IMR-90 (cell line): ENCODE results near the gene AMD1. TPM values are rescaled to one million over a fixed set of nuclear protein-coding genes. Genes with fewer than 3 reads are reported as not detected.

Experiments used
- ATAC-seq: fragments of 200-7000 bp; cut with Tn5 transposase; 2 replicates; pipeline ENCODE4 v1.9.1; 2020; ENCODE audit warnings: low read depth, mild to moderate bottlenecking, moderate library complexity
- BruUV-seq: library from RNA; stranded (reverse); fragments of 400-500 nt; replicated peaks from 2 replicates; lab custom pipeline; 2021; lab: Mats Ljungman, UMichigan
- CTCF ChIA-PET: fragments of 300-600 bp; formaldehyde crosslinking; extraction: SDS; loops from one replicate; lab custom pipeline; 2021; ENCODE audit warnings: antibody characterized with exemption; lab: Yijun Ruan, JAX
- POLR2A ChIA-PET: fragments of 300-600 bp; sonication (Branson Sonifier 250); formaldehyde crosslinking; loops from one replicate; lab custom pipeline; 2022; ENCODE audit warnings: antibody characterized with exemption; ENCODE audit not compliant: unreplicated experiment; lab: Charles Lee
- DNase-seq: peaks from one replicate; pipeline ENCODE4 v3.0.0; 2013
- H2AFZ ChIP-seq: replicated peaks from 2 replicates; pipeline ENCODE3; 2013; ENCODE audit warnings: low read length, mild to moderate bottlenecking; ENCODE audit not compliant: poor library complexity
- H2AK5ac ChIP-seq: 2 replicates; pipeline ENCODE4 v1.6.1; 2013; ENCODE audit warnings: low read depth, low read length, inconsistent platforms
- H2AK9ac ChIP-seq: replicated peaks from 2 replicates; pipeline ENCODE3; 2013; ENCODE audit warnings: mild to moderate bottlenecking, low read depth, low read length, moderate library complexity; ENCODE audit not compliant: poor library complexity
- H2BK120ac ChIP-seq: 2 replicates; pipeline ENCODE4 v1.6.1; 2013; ENCODE audit warnings: low read depth, low read length, inconsistent platforms
- H2BK15ac ChIP-seq: 3 replicates; pipeline ENCODE4 v1.6.1; 2013; ENCODE audit warnings: low read depth, low read length, inconsistent platforms
- H2BK20ac ChIP-seq: 2 replicates; pipeline ENCODE4 v1.6.1; 2013; ENCODE audit warnings: low read depth, mild to moderate bottlenecking, inconsistent platforms, low read length, moderate library complexity
- H2BK5ac ChIP-seq: 2 replicates; pipeline ENCODE4 v1.6.1; 2013; ENCODE audit warnings: mild to moderate bottlenecking, low read depth, low read length, inconsistent platforms; ENCODE audit not compliant: poor library complexity, severe bottlenecking
- H3K14ac ChIP-seq: replicated peaks from 2 replicates; pipeline ENCODE4 v1.6.1; 2013; ENCODE audit warnings: low read depth, low read length, inconsistent platforms
- H3K18ac ChIP-seq: 2 replicates; pipeline ENCODE4 v1.6.1; 2013; ENCODE audit warnings: low read depth, low read length, control low read depth
- H3K23ac ChIP-seq: 2 replicates; pipeline ENCODE4 v1.6.1; 2013; ENCODE audit warnings: low read depth, low read length, inconsistent platforms
- H3K27ac ChIP-seq: 2 replicates; pipeline ENCODE4 v1.5.1; 2013; ENCODE audit warnings: mild to moderate bottlenecking, control low read depth, low read length; ENCODE audit not compliant: insufficient read depth
- H3K27me3 ChIP-seq: 2 replicates; pipeline ENCODE4 v1.6.1; 2013; ENCODE audit warnings: low read length; ENCODE audit not compliant: control insufficient read depth, insufficient read depth
- H3K36me3 ChIP-seq: 2 replicates; pipeline ENCODE4 v1.6.1; 2013; ENCODE audit warnings: low read length, mixed read lengths; ENCODE audit not compliant: control insufficient read depth, insufficient read depth
- H3K4ac ChIP-seq: 2 replicates; pipeline ENCODE4 v1.6.1; 2013; ENCODE audit warnings: low read depth, low read length, inconsistent platforms
- H3K4me1 ChIP-seq: 2 replicates; pipeline ENCODE4 v1.6.1; 2013; ENCODE audit warnings: low read length, mixed read lengths; ENCODE audit not compliant: control insufficient read depth, insufficient read depth
- H3K4me2 ChIP-seq: 2 replicates; pipeline ENCODE4 v1.6.1; 2013; ENCODE audit warnings: low read depth, mild to moderate bottlenecking, control low read depth, low read length, moderate library complexity
- H3K4me3 ChIP-seq: 2 replicates; pipeline ENCODE4 v1.5.1; 2013; ENCODE audit warnings: low read depth, mild to moderate bottlenecking, control low read depth, low read length, moderate library complexity; ENCODE audit not compliant: insufficient read depth
- H3K56ac ChIP-seq: 2 replicates; pipeline ENCODE4 v1.6.1; 2013; ENCODE audit warnings: low read length, inconsistent platforms; ENCODE audit not compliant: insufficient read depth; ENCODE audit errors: extremely low read depth
- H3K79me1 ChIP-seq, 2 experiments: 2 replicates each; pipeline ENCODE4 v1.6.1; 2013; ENCODE audit warnings: low read length in 2 of 2, inconsistent platforms in 1 of 2, low read depth in 1 of 2
- H3K9ac ChIP-seq: 2 replicates; pipeline ENCODE4 v1.6.1; 2013; ENCODE audit warnings: low read depth, low read length, control low read depth
- H3K9me1 ChIP-seq: 2 replicates; pipeline ENCODE4 v1.6.1; 2013; ENCODE audit warnings: low read length, inconsistent platforms; ENCODE audit not compliant: insufficient read depth
- H3K9me3 ChIP-seq: 2 replicates; pipeline ENCODE4 v1.6.1; 2013; ENCODE audit warnings: low read length; ENCODE audit not compliant: control insufficient read depth, insufficient read depth
- H4K20me1 ChIP-seq: 2 replicates; pipeline ENCODE4 v1.6.1; 2013; ENCODE audit warnings: low read length, inconsistent platforms; ENCODE audit not compliant: insufficient read depth
- H4K5ac ChIP-seq: 2 replicates; pipeline ENCODE4 v1.6.1; 2013; ENCODE audit warnings: mild to moderate bottlenecking, low read depth, low read length, control low read depth
- H4K8ac ChIP-seq, 2 experiments: 2 replicates each; pipeline ENCODE4 v1.6.1; 2013; ENCODE audit warnings: low read depth in 2 of 2, low read length in 2 of 2, control low read depth in 1 of 2, inconsistent platforms in 1 of 2
- H4K91ac ChIP-seq: 2 replicates; pipeline ENCODE4 v1.6.1; 2013; ENCODE audit warnings: low read depth, low read length, inconsistent platforms; ENCODE audit not compliant: insufficient read depth
- BHLHE40 ChIP-seq: fragments of 150-350 bp; IDR thresholded peaks from 2 replicates; pipeline ENCODE4 v1.6.1; 2016; ENCODE audit warnings: mild to moderate bottlenecking, low read depth, low read length
- CEBPB ChIP-seq: IDR thresholded peaks from 2 replicates; pipeline ENCODE4 v1.6.1; 2012; ENCODE audit warnings: low read depth, low read length, improper control_type of control experiment
- CHD1 ChIP-seq: IDR thresholded peaks from 2 replicates; pipeline ENCODE4 v1.6.1; 2012; ENCODE audit warnings: low read depth, low read length, improper control_type of control experiment
- FOS ChIP-seq: fragments of 150-350 bp; IDR thresholded peaks from 2 replicates; pipeline ENCODE4 v1.6.1; 2016; ENCODE audit warnings: low read depth, low read length
- MAZ ChIP-seq: IDR thresholded peaks from 2 replicates; pipeline ENCODE4 v1.6.1; 2012; ENCODE audit warnings: low read depth, mild to moderate bottlenecking, low read length, improper control_type of control experiment, moderate library complexity, borderline replicate concordance
- MXI1 ChIP-seq: IDR thresholded peaks from 2 replicates; pipeline ENCODE4 v1.6.1; 2012; ENCODE audit warnings: low read depth, mild to moderate bottlenecking, low read length, moderate library complexity, borderline replicate concordance
- NFE2L2 ChIP-seq: fragments of 150-350 bp; IDR thresholded peaks from 2 replicates; pipeline ENCODE4 v1.6.1; 2016; ENCODE audit warnings: low read depth, mild to moderate bottlenecking, low read length
- POLR2A ChIP-seq: IDR thresholded peaks from 2 replicates; pipeline ENCODE4 v1.6.1; 2012; ENCODE audit warnings: mild to moderate bottlenecking, low read depth, low read length
- RAD21 ChIP-seq: IDR thresholded peaks from 2 replicates; pipeline ENCODE4 v1.6.1; 2012; ENCODE audit warnings: low read length, improper control_type of control experiment
- RCOR1 ChIP-seq: IDR thresholded peaks from 2 replicates; pipeline ENCODE4 v1.6.1; 2012; ENCODE audit warnings: mild to moderate bottlenecking, low read length, improper control_type of control experiment; ENCODE audit not compliant: insufficient replicate concordance
- RFX5 ChIP-seq: IDR thresholded peaks from 2 replicates; pipeline ENCODE4 v1.8.0; 2012; ENCODE audit warnings: low read depth, mild to moderate bottlenecking, low read length, moderate library complexity
- SMC3 ChIP-seq: fragments of 150-350 bp; IDR thresholded peaks from 2 replicates; pipeline ENCODE4 v1.6.1; 2016; ENCODE audit warnings: low read depth, mild to moderate bottlenecking, antibody characterized with exemption, low read length, moderate library complexity
- WGBS, 2 experiments: methylation state at CpG; one replicate each; pipeline versions ENCODE4 v1.1.5 to v1.1.7; 2013; ENCODE audit warnings: missing lambda C conversion rate in 2 of 2; ENCODE audit not compliant: insufficient read length in 1 of 2; ENCODE audit errors: extremely low coverage in 2 of 2; 5-methylcytosine and 5-hydroxymethylcytosine counted together
- dilution Hi-C: fragments of 300-500 bp; cut with HindIII; formaldehyde crosslinking; loops from one replicate; pipeline ENCODE4 v1.14.3; 2018; ENCODE audit warnings: low sequenced_read_pairs; ENCODE audit not compliant: unreplicated experiment
- in situ Hi-C: fragments of 300-500 bp; cut with MboI; formaldehyde crosslinking; loops from 3 replicates; pipeline ENCODE4 v1.14.3; 2019; ENCODE audit warnings: low sequenced_read_pairs, inconsistent platforms, mixed read lengths
- intact Hi-C: fragments of 100-400 bp; cut with micrococcal nuclease; formaldehyde crosslinking; loops from 2 replicates; pipeline ENCODE4 v1.10.0; 2022
- polyA plus RNA-seq, 3 experiments: library from polyadenylated mRNA; depleted of rRNA; stranded (reverse); fragments of >200 nt; gene quantifications; 2 replicates each; pipeline ENCODE4 v1.2.3, GENCODE V29; 2012; ENCODE audit warnings: low replicate concordance in 1 of 3
- total RNA-seq: library from RNA; depleted of rRNA; stranded (reverse); fragments of >200 nt; gene quantifications from 2 replicates; pipeline ENCODE4 v1.2.3, GENCODE V29; 2012
- TF ChIP-seq, protein P1 (sequence below): conservative IDR thresholded peaks from 2 replicates; pipeline ENCODE4 v1.5.1; 2012; ENCODE audit warnings: mild to moderate bottlenecking, low read depth, low read length, improper control_type of control experiment
- TF ChIP-seq, protein P2 (sequence below): fragments of 150-350 bp; IDR thresholded peaks from 2 replicates; pipeline ENCODE4 v1.6.1; 2016; ENCODE audit warnings: low read depth, mild to moderate bottlenecking, low read length, moderate library complexity, borderline replicate concordance

Gene AMD1
- total and polyA plus RNA-seq, 2 of the 4 experiments (the other 2 are of a cell fraction), result 32.2 to 65.8 TPM

DNA sequence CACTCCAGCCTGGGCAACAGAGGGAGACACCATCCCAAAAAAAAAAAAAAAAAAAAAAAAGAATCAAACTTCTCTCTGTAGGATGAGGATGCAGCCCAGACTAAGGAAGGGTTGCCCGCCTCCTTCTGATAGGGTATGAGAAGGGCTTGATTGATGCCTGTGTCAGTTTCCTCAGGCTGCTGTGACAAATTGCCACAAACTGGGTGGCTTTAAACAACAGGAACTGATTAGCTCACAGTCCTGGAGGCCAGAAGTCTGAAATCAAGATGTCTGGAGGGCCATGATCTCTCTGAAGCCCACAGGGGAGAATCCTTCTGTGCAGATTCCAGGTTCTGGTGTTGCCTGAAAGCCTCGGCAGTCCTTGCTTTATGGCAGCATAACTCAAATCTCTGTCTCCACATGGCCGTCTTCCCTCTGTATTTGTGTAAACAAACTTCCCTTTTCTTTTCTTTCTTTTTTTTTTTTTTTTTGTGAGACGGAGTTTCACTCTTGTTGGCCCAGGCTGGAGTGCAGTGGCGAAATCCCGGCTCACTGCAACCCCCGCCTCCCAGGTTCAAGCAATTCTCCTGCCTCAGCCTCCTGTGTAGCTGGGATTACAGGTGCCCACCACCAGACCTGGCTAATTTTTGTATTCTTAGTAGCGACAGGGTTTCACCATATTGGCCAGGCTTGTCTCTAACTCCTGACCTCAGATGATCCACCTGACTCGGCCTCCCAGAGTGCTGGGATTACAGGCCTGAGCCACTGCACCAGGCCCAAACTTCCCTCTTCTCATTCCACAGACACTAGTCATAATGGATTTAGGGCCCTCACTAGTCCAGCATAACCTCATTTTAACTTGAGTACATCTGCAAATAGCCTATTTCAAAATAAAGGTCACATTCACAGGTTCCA, 48.1 kb upstream of the AMD1 start (continued):
- TF ChIP-seq MAZ (no peak), MXI1 (no peak), POLR2A (no peak)

DNA sequence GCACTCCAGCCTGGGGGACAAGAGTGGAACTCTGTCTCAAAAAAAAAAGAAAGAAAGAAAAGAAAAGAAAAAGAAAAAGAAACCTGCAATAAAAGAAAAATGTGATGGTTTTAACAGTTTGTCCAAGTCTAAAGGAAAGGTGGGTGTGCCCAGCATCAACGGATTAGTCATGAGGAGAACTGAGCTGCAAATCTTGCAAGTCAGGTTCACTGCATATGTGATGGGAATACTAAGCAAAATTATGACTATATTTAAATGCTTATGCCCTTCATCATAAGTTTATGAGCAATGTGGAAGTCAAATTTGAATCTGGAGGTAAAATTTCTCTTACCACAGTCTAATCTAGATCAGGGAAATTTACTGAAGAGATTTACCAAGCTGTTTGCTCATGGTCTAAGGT, 46.2 kb upstream of the AMD1 start:
- Histone ChIP-seq H4K5ac (no peak overlapping the region), H2AK5ac (no peak overlapping the region), H3K79me1 (no peaks in the 10 kb centered on the region), H2BK5ac (no peak overlapping the region), H3K27me3 (no peaks in the 10 kb centered on the region), H3K4me3 (no peak overlapping the region), H3K14ac (no peak overlapping the region), H4K8ac (no peak overlapping the region), H3K18ac (no peak overlapping the region), H3K9me3 (no peaks in the 10 kb centered on the region), H3K9me1 (0 out of 2 replicates have a peak, but pooled peaks cover 3% of the 10 kb centered on the region), H3K4me1 (peaks cover 4% of the 10 kb centered on the region), H2AK9ac (no peak overlapping the region), H2AFZ (no peak overlapping the region), H3K56ac (no peak overlapping the region), H4K91ac (no peak overlapping the region), H2BK15ac (no peak overlapping the region), H3K27ac (no peak overlapping the region), H2BK20ac (no peak overlapping the region), H3K9ac (no peak overlapping the region), H3K4ac (no peak overlapping the region), H4K20me1 (no peaks in the 10 kb centered on the region), H3K36me3 (no peaks in the 10 kb centered on the region), H3K4me2 (no peak overlapping the region), H3K23ac (no peak overlapping the region), H2BK120ac (no peak overlapping the region)
- CTCF ChIA-PET, result interaction anchor here (0.8 kb wide), 1 partner anchor 10 kb away, joined by 3 read pairs; no protein-coding TSS in a partner anchor
- intact Hi-C loops (no loop called here), in situ Hi-C loops (no loop called here), dilution Hi-C loops (no loop called here)
- no CpG with 5 or more reads among the region's 1 CpG for WGBS, 2 experiments
- no TSS peak for BruUV-seq
- DNase-seq (peak; percentile 55), ATAC-seq (no peak)
- POLR2A ChIA-PET, result no interaction called here
- TF ChIP-seq FOS (no peak), POLR2A (no peak), RCOR1 (no peak), MAZ (no peak), MXI1 (no peak), NFE2L2 (no peak), RFX5 (no peak), CHD1 (no peak), CEBPB (no peak), SMC3 (no peak), RAD21 (no peak), BHLHE40 (no peak)
- TF ChIP-seq, protein P1, sequence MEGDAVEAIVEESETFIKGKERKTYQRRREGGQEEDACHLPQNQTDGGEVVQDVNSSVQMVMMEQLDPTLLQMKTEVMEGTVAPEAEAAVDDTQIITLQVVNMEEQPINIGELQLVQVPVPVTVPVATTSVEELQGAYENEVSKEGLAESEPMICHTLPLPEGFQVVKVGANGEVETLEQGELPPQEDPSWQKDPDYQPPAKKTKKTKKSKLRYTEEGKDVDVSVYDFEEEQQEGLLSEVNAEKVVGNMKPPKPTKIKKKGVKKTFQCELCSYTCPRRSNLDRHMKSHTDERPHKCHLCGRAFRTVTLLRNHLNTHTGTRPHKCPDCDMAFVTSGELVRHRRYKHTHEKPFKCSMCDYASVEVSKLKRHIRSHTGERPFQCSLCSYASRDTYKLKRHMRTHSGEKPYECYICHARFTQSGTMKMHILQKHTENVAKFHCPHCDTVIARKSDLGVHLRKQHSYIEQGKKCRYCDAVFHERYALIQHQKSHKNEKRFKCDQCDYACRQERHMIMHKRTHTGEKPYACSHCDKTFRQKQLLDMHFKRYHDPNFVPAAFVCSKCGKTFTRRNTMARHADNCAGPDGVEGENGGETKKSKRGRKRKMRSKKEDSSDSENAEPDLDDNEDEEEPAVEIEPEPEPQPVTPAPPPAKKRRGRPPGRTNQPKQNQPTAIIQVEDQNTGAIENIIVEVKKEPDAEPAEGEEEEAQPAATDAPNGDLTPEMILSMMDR, result no peak
- TF ChIP-seq, protein P2, sequence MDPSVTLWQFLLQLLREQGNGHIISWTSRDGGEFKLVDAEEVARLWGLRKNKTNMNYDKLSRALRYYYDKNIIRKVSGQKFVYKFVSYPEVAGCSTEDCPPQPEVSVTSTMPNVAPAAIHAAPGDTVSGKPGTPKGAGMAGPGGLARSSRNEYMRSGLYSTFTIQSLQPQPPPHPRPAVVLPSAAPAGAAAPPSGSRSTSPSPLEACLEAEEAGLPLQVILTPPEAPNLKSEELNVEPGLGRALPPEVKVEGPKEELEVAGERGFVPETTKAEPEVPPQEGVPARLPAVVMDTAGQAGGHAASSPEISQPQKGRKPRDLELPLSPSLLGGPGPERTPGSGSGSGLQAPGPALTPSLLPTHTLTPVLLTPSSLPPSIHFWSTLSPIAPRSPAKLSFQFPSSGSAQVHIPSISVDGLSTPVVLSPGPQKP, result no peak
